H9 (cell line): ENCODE results near the gene TMEM9. TPM values are rescaled to one million over a fixed set of nuclear protein-coding genes. Genes with fewer than 3 reads are reported as not detected.

Experiments used
- DNase-seq: peaks from one replicate; pipeline ENCODE4 v3.0.0-alpha.2; 2017
- H2AFZ ChIP-seq: one replicate; pipeline ENCODE4 v1.6.1; 2013; ENCODE audit warnings: mild to moderate bottlenecking, low read length, control low read depth, moderate library complexity
- H2AK5ac ChIP-seq: 2 replicates; pipeline ENCODE4 v1.6.1; 2013; ENCODE audit warnings: low read length, control low read depth, mixed read lengths; ENCODE audit not compliant: insufficient read length
- H2BK120ac ChIP-seq: one replicate; pipeline ENCODE4 v1.6.1; 2013; ENCODE audit warnings: low read depth, mild to moderate bottlenecking, low read length, control low read depth, inconsistent platforms; ENCODE audit not compliant: poor library complexity, severe bottlenecking
- H2BK12ac ChIP-seq: 2 replicates; pipeline ENCODE4 v1.6.1; 2013; ENCODE audit warnings: low read length, control low read depth, mixed read lengths, low read depth; ENCODE audit not compliant: insufficient read length
- H2BK15ac ChIP-seq: 2 replicates; pipeline ENCODE4 v1.6.1; 2013; ENCODE audit warnings: low read depth, low read length, control low read depth
- H2BK20ac ChIP-seq: one replicate; pipeline ENCODE4 v1.6.1; 2013; ENCODE audit warnings: low read depth, mild to moderate bottlenecking, low read length, control low read depth, inconsistent platforms; ENCODE audit not compliant: poor library complexity, severe bottlenecking
- H2BK5ac ChIP-seq: 2 replicates; pipeline ENCODE4 v1.6.1; 2013; ENCODE audit warnings: low read length, control low read depth, mixed read lengths; ENCODE audit not compliant: insufficient read length
- H3K14ac ChIP-seq: 2 replicates; pipeline ENCODE4 v1.6.1; 2013; ENCODE audit warnings: low read length, control low read depth; ENCODE audit not compliant: insufficient read depth
- H3K18ac ChIP-seq: 2 replicates; pipeline ENCODE4 v1.6.1; 2013; ENCODE audit warnings: low read depth, mild to moderate bottlenecking, mixed read lengths, low read length, control low read depth; ENCODE audit not compliant: insufficient read length
- H3K23ac ChIP-seq: 2 replicates; pipeline ENCODE4 v1.6.1; 2013; ENCODE audit warnings: low read length, control low read depth, mixed read lengths, low read depth; ENCODE audit not compliant: insufficient read length
- H3K23me2 ChIP-seq: 2 replicates; pipeline ENCODE4 v1.6.1; 2013; ENCODE audit warnings: low read depth, mild to moderate bottlenecking, mixed read lengths, low read length, control low read depth; ENCODE audit not compliant: insufficient read length, poor library complexity, severe bottlenecking
- H3K27ac ChIP-seq: 2 replicates; pipeline ENCODE4 v1.5.1; 2013; ENCODE audit warnings: low read length, control low read depth, mixed read lengths, low read depth; ENCODE audit not compliant: insufficient read length
- H3K27me3 ChIP-seq: 2 replicates; pipeline ENCODE4 v1.6.1; 2013; ENCODE audit warnings: low read length, control low read depth, inconsistent platforms; ENCODE audit not compliant: insufficient read depth
- H3K4ac ChIP-seq: 2 replicates; pipeline ENCODE4 v1.6.1; 2013; ENCODE audit warnings: low read depth, mild to moderate bottlenecking, control low read depth, inconsistent platforms, low read length, moderate library complexity
- H3K4me1 ChIP-seq: 2 replicates; pipeline ENCODE4 v1.6.1; 2013; ENCODE audit warnings: low read length, control low read depth, inconsistent platforms; ENCODE audit not compliant: insufficient read depth
- H3K4me2 ChIP-seq: 2 replicates; pipeline ENCODE4 v1.6.1; 2013; ENCODE audit warnings: low read length, control low read depth, mixed read lengths; ENCODE audit not compliant: insufficient read length, insufficient read depth
- H3K56ac ChIP-seq: 2 replicates; pipeline ENCODE4 v1.6.1; 2013; ENCODE audit warnings: low read depth, mild to moderate bottlenecking, mixed read lengths, low read length, control low read depth; ENCODE audit not compliant: insufficient read length
- H3K79me1 ChIP-seq: 2 replicates; pipeline ENCODE4 v1.6.1; 2013; ENCODE audit warnings: low read depth, mild to moderate bottlenecking, moderate library complexity, low read length, control low read depth, inconsistent platforms; ENCODE audit not compliant: insufficient read depth, poor library complexity, severe bottlenecking
- H3K79me2 ChIP-seq: 2 replicates; pipeline ENCODE4 v1.6.1; 2013; ENCODE audit warnings: low read length, control low read depth, inconsistent platforms; ENCODE audit not compliant: insufficient read depth
- H3K9ac ChIP-seq: 2 replicates; pipeline ENCODE4 v1.6.1; 2013; ENCODE audit warnings: low read length, control low read depth, mixed read lengths; ENCODE audit not compliant: insufficient read length; ENCODE audit errors: extremely low read depth
- H3K9me3 ChIP-seq: one replicate; pipeline ENCODE4 v1.6.1; 2013; ENCODE audit warnings: low read depth, low read length, inconsistent platforms; ENCODE audit not compliant: control insufficient read depth
- H3T11ph ChIP-seq: one replicate; pipeline ENCODE4 v1.6.1; 2013; ENCODE audit warnings: mild to moderate bottlenecking, low read length, control low read depth, inconsistent platforms
- H4K20me1 ChIP-seq: one replicate; pipeline ENCODE4 v1.6.1; 2013; ENCODE audit not compliant: control insufficient read depth, insufficient read length, insufficient read depth
- H4K5ac ChIP-seq: 2 replicates; pipeline ENCODE4 v1.6.1; 2013; ENCODE audit warnings: low read depth, mild to moderate bottlenecking, mixed read lengths, low read length, control low read depth; ENCODE audit not compliant: insufficient read length
- H4K8ac ChIP-seq: replicated peaks from 2 replicates; pipeline ENCODE4 v1.6.1; 2013; ENCODE audit warnings: low read length, control low read depth, mixed read lengths, low read depth; ENCODE audit not compliant: insufficient read length
- H4K91ac ChIP-seq: 2 replicates; pipeline ENCODE4 v1.6.1; 2013; ENCODE audit warnings: low read depth, mild to moderate bottlenecking, moderate library complexity, mixed read lengths, low read length, control low read depth; ENCODE audit not compliant: insufficient read length
- H3K27ac Mint-ChIP-seq, 3 experiments: 2 replicates in 2 of 3; 3 replicates in 1 of 3; pipeline ENCODE4 v1.8.0; 2020 to 2021; ENCODE audit warnings: mixed read lengths in 3 of 3, mild to moderate bottlenecking in 1 of 3, moderate library complexity in 1 of 3
- H3K27me3 Mint-ChIP-seq: 2 replicates; pipeline ENCODE4 v1.8.0; 2021; ENCODE audit warnings: low read depth, mild to moderate bottlenecking, moderate library complexity, mixed read lengths
- H3K36me3 Mint-ChIP-seq, 3 experiments: 2 replicates in 2 of 3; 3 replicates in 1 of 3; pipeline ENCODE4 v1.8.0; 2020 to 2021; ENCODE audit warnings: low read depth in 3 of 3, mixed read lengths in 3 of 3; ENCODE audit not compliant: insufficient read depth in 1 of 3
- H3K4me1 Mint-ChIP-seq, 2 experiments: 2 replicates each; pipeline ENCODE4 v1.8.0; 2020; ENCODE audit warnings: mixed read lengths in 2 of 2
- H3K4me3 Mint-ChIP-seq, 2 experiments: 2 replicates in 1 of 2; 3 replicates in 1 of 2; pipeline ENCODE4 v1.8.0; 2020 to 2021; ENCODE audit warnings: mild to moderate bottlenecking in 2 of 2, mixed read lengths in 2 of 2, moderate library complexity in 1 of 2
- H3K9me3 Mint-ChIP-seq, 2 experiments: 2 replicates in 1 of 2; 3 replicates in 1 of 2; pipeline ENCODE4 v1.8.0; 2020; ENCODE audit warnings: mild to moderate bottlenecking in 2 of 2, mixed read lengths in 2 of 2, moderate library complexity in 1 of 2
- CTCF ChIP-seq: fragments of 200-600 bp; sonication (generic); conservative IDR thresholded peaks from 3 replicates; pipeline ENCODE4 v1.8.0; 2021; ENCODE audit warnings: antibody characterized with exemption, mild to moderate bottlenecking
- WGBS: extraction: QIAGEN DNeasy Blood & Tissue Kit; methylation state at CpG from one replicate; pipeline ENCODE4 v1.1.7; 2013; ENCODE audit warnings: missing lambda C conversion rate, low lambda C conversion rate, mixed read lengths; ENCODE audit not compliant: insufficient read length; ENCODE audit errors: extremely low coverage; 5-methylcytosine and 5-hydroxymethylcytosine counted together
- total RNA-seq: library from RNA; stranded (reverse); gene quantifications from 2 replicates; pipeline ENCODE4 v1.2.1, GENCODE V29; 2021

Gene TMEM9
- total RNA-seq, 1 experiment from 2014 or later: 93.4 TPM

- Mint-ChIP-seq H3K4me1 (peaks cover 11 to 12% of the 10 kb centered on the region in 2 experiments), H3K27ac (no peak overlapping the region), H3K27me3 (no peaks in the 10 kb centered on the region), H3K4me3 (no peak overlapping the region), H3K9me3 (no peaks in the 10 kb centered on the region), H3K36me3 (peaks cover 47 to 87% (median 77%) of the 10 kb centered on the region in 3 experiments)
- Histone ChIP-seq H3K56ac (no peak overlapping the region), H3K23me2 (no peaks in the 10 kb centered on the region), H2AK5ac (no peak overlapping the region), H4K91ac (no peak overlapping the region), H2BK12ac (no peak overlapping the region), H3K9me3 (no peaks in the 10 kb centered on the region), H2BK5ac (no peak overlapping the region), H3K27me3 (no peaks in the 10 kb centered on the region), H3K18ac (no peak overlapping the region), H4K5ac (no peak overlapping the region), H2BK120ac (no peak overlapping the region), H3K4ac (no peak overlapping the region), H3K27ac (no peak overlapping the region), H4K8ac (no peak overlapping the region), H4K20me1 (peaks cover 2% of the 10 kb centered on the region), H2BK20ac (no peak overlapping the region), H3K4me1 (no peaks in the 10 kb centered on the region), H2AFZ (no peak overlapping the region), H3K4me2 (no peak overlapping the region), H3K14ac (no peak overlapping the region), H3K79me2 (no peaks in the 10 kb centered on the region), H3T11ph (no peak overlapping the region), H3K9ac (no peak overlapping the region), H3K23ac (no peak overlapping the region), H3K79me1 (peaks cover 2% of the 10 kb centered on the region), H2BK15ac (no peak overlapping the region)
- no peak for DNase-seq
- WGBS: no CpG with 5 or more reads among the region's 4 CpGs
- peak; percentile 55 for TF ChIP-seq CTCF
Measured at GRCh38 chr1:201149400-201149799, 4.9 kb downstream of the TMEM9 start.
